Ascending aorta (tissue), 2 donors: ENCODE data around the gene OR2AT4. TPM values are rescaled to one million over a fixed set of nuclear protein-coding genes. Genes with fewer than 3 reads are reported as not detected.

Experiments used
- DNase-seq, 2 donors: peaks; one replicate each; pipeline ENCODE4 v3.0.0-alpha.2; 2019; ENCODE audit warnings: low spot score in 2 of 2
- H3K27ac ChIP-seq, 2 donors: fragments of 200-600 bp; sonication (generic); one replicate each; pipeline ENCODE4 v1.5.1; 2016 to 2017; ENCODE audit warnings: mild to moderate bottlenecking in 1 of 2
- H3K27me3 ChIP-seq: fragments of 200-600 bp; sonication (generic); one replicate; pipeline ENCODE4 v1.5.1; 2017
- H3K36me3 ChIP-seq, 2 donors: fragments of 200-600 bp; sonication (generic); one replicate each; pipeline ENCODE4 v1.5.1; 2016
- H3K4me1 ChIP-seq, 2 donors: fragments of 200-600 bp; sonication (generic); one replicate each; pipeline ENCODE4 v1.5.1; 2016 to 2017; ENCODE audit warnings: mild to moderate bottlenecking in 1 of 2
- H3K4me3 ChIP-seq, 2 donors: fragments of 200-600 bp; sonication (generic); one replicate each; pipeline ENCODE4 v1.5.1; 2016 to 2017; ENCODE audit warnings: mild to moderate bottlenecking in 1 of 2
- H3K9me3 ChIP-seq, 2 donors: fragments of 200-600 bp; sonication (generic); one replicate each; pipeline ENCODE4 v1.5.1; 2016
- CTCF ChIP-seq, 3 experiments: fragments of 200-600 bp in 2 of 3; fragments of 450-650 bp in 1 of 3; sonication (generic) in 2 of 3; IDR thresholded peaks; one replicate each; pipeline ENCODE4 v1.5.1; 2016 to 2019; ENCODE audit warnings: antibody characterized with exemption in 3 of 3, mild to moderate bottlenecking in 1 of 3, moderate library complexity in 1 of 3
- intact Hi-C: fragments of 100-400 bp; cut with DNase I; formaldehyde crosslinking; loops from one replicate; pipeline ENCODE4 v1.15.1; 2023
- total RNA-seq: library from RNA; depleted of rRNA; stranded (reverse); fragments of >200 nt; gene quantifications from one replicate; pipeline ENCODE4 v1.1.0, GENCODE V29; 2016

The OR2AT4 gene
- total RNA-seq, result not detected

GRCh38 chr11:75096456-75097172, at the start of gene OR2AT4:
Gene OR2AT4 (minus strand): TSS chr11:75096876.
- no peak within 1 kb of the TSS for H3K27ac ChIP-seq
- H3K27me3 ChIP-seq, result no peaks in the 10 kb centered on the region
- H3K4me3 ChIP-seq, result no peak within 1 kb of the TSS
- H3K4me1 ChIP-seq, result no peaks in the 10 kb centered on the region
- no peak for TF ChIP-seq CTCF (IDR thresholded peaks at IDR 0.05)
- H3K36me3 ChIP-seq, result no peaks in the 10 kb centered on the region
- DNase-seq, result no peak
- intact Hi-C loops, result no loop called here
- peaks cover 0 to 1% of the 10 kb centered on the region in 2 donors for H3K9me3 ChIP-seq

GRCh38 chr11:75145972-75146519, 49.4 kb upstream of the OR2AT4 start:
- peak in 1 of 2 donors; percentile 15 for DNase-seq
- Histone ChIP-seq H3K9me3 (no peaks in the 10 kb centered on the region), H3K4me1 (no peaks in the 10 kb centered on the region), H3K4me3 (no peak overlapping the region), H3K27me3 (no peaks in the 10 kb centered on the region), H3K27ac (no peak overlapping the region), H3K36me3 (no peaks in the 10 kb centered on the region)
- no peak for TF ChIP-seq CTCF (IDR thresholded peaks at IDR 0.05)
- intact Hi-C loops, result no loop called here

- no peak for DNase-seq
- intact Hi-C loops, result no loop called here
- Histone ChIP-seq H3K4me3 (no peak overlapping the region), H3K36me3 (no peaks in the 10 kb centered on the region), H3K27me3 (no peaks in the 10 kb centered on the region), H3K4me1 (no peaks in the 10 kb centered on the region), H3K27ac (no peak overlapping the region), H3K9me3 (no peaks in the 10 kb centered on the region)
- TF ChIP-seq CTCF (IDR thresholded peaks at IDR 0.05), result no peak
Measured at GRCh38 chr11:75145196-75145971, 48.7 kb upstream of the OR2AT4 start.

- Histone ChIP-seq H3K27ac (no peak overlapping the region), H3K9me3 (no peaks in the 10 kb centered on the region), H3K36me3 (no peaks in the 10 kb centered on the region), H3K27me3 (no peaks in the 10 kb centered on the region), H3K4me3 (no peak overlapping the region), H3K4me1 (no peaks in the 10 kb centered on the region)
- no peak for DNase-seq
- intact Hi-C loops, result loop anchor here (1.0 kb wide), 1 partner anchor 104 kb away; no protein-coding TSS in a partner anchor
- no peak for TF ChIP-seq CTCF (IDR thresholded peaks at IDR 0.05)
Measured at GRCh38 chr11:75144716-75145014, 48.0 kb upstream of the OR2AT4 start.

GRCh38 chr11:75143420-75143731, 46.7 kb upstream of the OR2AT4 start:
- Histone ChIP-seq H3K36me3 (no peaks in the 10 kb centered on the region), H3K4me1 (no peaks in the 10 kb centered on the region), H3K4me3 (no peak overlapping the region), H3K27ac (no peak overlapping the region), H3K9me3 (no peaks in the 10 kb centered on the region), H3K27me3 (no peaks in the 10 kb centered on the region)
- intact Hi-C loops, result no loop called here
- no peak for TF ChIP-seq CTCF (IDR thresholded peaks at IDR 0.05)
- no peak for DNase-seq
